ENCODE measurements around the gene GLRX5. TPM values are rescaled to one million over a fixed set of nuclear protein-coding genes. Genes with fewer than 3 reads are reported as not detected.

The GLRX5 gene
- total and polyA plus RNA-seq, 2 experiments from 2014 or later: 50.0 to 105 TPM

- Histone ChIP-seq H3K4me3 (no peak overlapping the region), H3K79me2 (peaks cover 84% of the 10 kb centered on the region), H3K36me3 (replicated peaks; ENCODE audit: insufficient read depth, low read depth) (no peaks in the 10 kb centered on the region), H3K4me1 (ENCODE audit: insufficient read depth) (peaks cover 37% of the 10 kb centered on the region), H3K27me3 (no peaks in the 10 kb centered on the region), H3K4me2 (peak overlapping the region; percentile 96), H2AFZ (no peak overlapping the region), H4K20me1 (ENCODE audit: insufficient read depth, poor library complexity, severe bottlenecking) (peaks cover 11% of the 10 kb centered on the region), H3K9me3 (ENCODE audit: low read depth) (no peaks in the 10 kb centered on the region), H3K9me2 (replicated peaks; ENCODE audit: insufficient read depth) (no peaks in the 10 kb centered on the region), H3K27ac (peak overlapping the region; percentile 5)
- no peak for DNase-seq (ENCODE audit: low spot score)
- TF ChIP-seq EZH2phosphoT487 (IDR thresholded peaks at IDR 0.05; ENCODE audit: low read depth, severe bottlenecking, unreplicated experiment) (no peak), EZH2 (IDR thresholded peaks at IDR 0.05; ENCODE audit: borderline replicate concordance) (no peak), CTCF (IDR thresholded peaks at IDR 0.05; ENCODE audit: poor library complexity) (no peak)
- 43% methylated on average over 3 of the region's 3 CpGs for WGBS (ENCODE audit: low lambda C conversion rate, missing lambda C conversion rate)
These were observed 2.9 kb upstream of the GLRX5 start for GRCh38 chr14:95531969-95532368.

GRCh38 chr14:95533391-95533821 is 1.4 kb upstream of the GLRX5 start:
- no peaks in the 10 kb centered on the region for H3K27me3 ChIP-seq
- DNase-seq (ENCODE audit: low spot score): peak; percentile 42
- TF ChIP-seq EZH2 (IDR thresholded peaks at IDR 0.05; ENCODE audit: borderline replicate concordance) (no peak), EZH2phosphoT487 (IDR thresholded peaks at IDR 0.05; ENCODE audit: low read depth, severe bottlenecking, unreplicated experiment) (no peak), CTCF (IDR thresholded peaks at IDR 0.05; ENCODE audit: poor library complexity) (no peak)

GRCh38 chr14:95533822-95534221 is 1.0 kb upstream of the GLRX5 start:
- Histone ChIP-seq H3K9me2 (replicated peaks; ENCODE audit: insufficient read depth) (no peaks in the 10 kb centered on the region), H2AFZ (peak overlapping the region; percentile 28), H3K4me2 (peak overlapping the region; percentile 96), H3K27me3 (no peaks in the 10 kb centered on the region), H4K20me1 (ENCODE audit: insufficient read depth, poor library complexity, severe bottlenecking) (peaks cover 24% of the 10 kb centered on the region), H3K79me2 (peaks cover 90% of the 10 kb centered on the region), H3K4me1 (ENCODE audit: insufficient read depth) (peaks cover 49% of the 10 kb centered on the region), H3K4me3 (peak overlapping the region; percentile 23), H3K9me3 (ENCODE audit: low read depth) (no peaks in the 10 kb centered on the region), H3K27ac (peak overlapping the region; percentile 74), H3K36me3 (replicated peaks; ENCODE audit: insufficient read depth, low read depth) (no peaks in the 10 kb centered on the region)
- no peak for DNase-seq (ENCODE audit: low spot score)
- TF ChIP-seq EZH2phosphoT487 (IDR thresholded peaks at IDR 0.05; ENCODE audit: low read depth, severe bottlenecking, unreplicated experiment): no peak
- TF ChIP-seq EZH2 (IDR thresholded peaks at IDR 0.05; ENCODE audit: borderline replicate concordance): no peak
- TF ChIP-seq CTCF (IDR thresholded peaks at IDR 0.05; ENCODE audit: poor library complexity): no peak
- WGBS (ENCODE audit: low lambda C conversion rate, missing lambda C conversion rate): 1% methylated on average over 18 of the region's 18 CpGs

More at GRCh38 chr14:95533391-95533821, 1.4 kb upstream of the GLRX5 start:
- 8% methylated on average over 10 of the region's 10 CpGs for WGBS (ENCODE audit: low lambda C conversion rate, missing lambda C conversion rate)
- Histone ChIP-seq H3K36me3 (replicated peaks; ENCODE audit: insufficient read depth, low read depth) (no peaks in the 10 kb centered on the region), H3K9me2 (replicated peaks; ENCODE audit: insufficient read depth) (no peaks in the 10 kb centered on the region), H4K20me1 (ENCODE audit: insufficient read depth, poor library complexity, severe bottlenecking) (peaks cover 19% of the 10 kb centered on the region), H2AFZ (peak overlapping the region; percentile 28), H3K27ac (peak overlapping the region; percentile 74), H3K9me3 (ENCODE audit: low read depth) (no peaks in the 10 kb centered on the region), H3K79me2 (peaks cover 90% of the 10 kb centered on the region), H3K4me2 (peak overlapping the region; percentile 96), H3K4me1 (ENCODE audit: insufficient read depth) (peaks cover 49% of the 10 kb centered on the region), H3K4me3 (peak overlapping the region; percentile 23)

Data from hepatocyte (in vitro differentiated cells).